ENCODE results near the gene TAF11L7. TPM values are rescaled to one million over a fixed set of nuclear protein-coding genes. Genes with fewer than 3 reads are reported as not detected.

Gene TAF11L7
- total RNA-seq, 4 donors from 2014 or later, result not detected

Other genes with a start within 250 kb of the TAF11L7 start
- not detected for gene TAF11L2, start 87.5 kb downstream of the TAF11L7 start, total RNA-seq
- gene TAF11L3, start 67.4 kb downstream of the TAF11L7 start, total RNA-seq, result not detected
- not detected for gene TAF11L4, start 64.0 kb downstream of the TAF11L7 start, total RNA-seq
- gene TAF11L5, start 60.5 kb downstream of the TAF11L7 start, total RNA-seq, result not detected
- not detected for gene TAF11L6, start 57.1 kb downstream of the TAF11L7 start, total RNA-seq
- not detected for gene TAF11L8, start 5.2 kb upstream of the TAF11L7 start, total RNA-seq
- gene TAF11L9, start 8.6 kb upstream of the TAF11L7 start, total RNA-seq, result not detected
- not detected for gene TAF11L10, start 12.1 kb upstream of the TAF11L7 start, total RNA-seq
- gene TAF11L11, start 18.4 kb upstream of the TAF11L7 start, total RNA-seq, result not detected
- not detected for gene TAF11L12, start 24.6 kb upstream of the TAF11L7 start, total RNA-seq
- not detected for gene TAF11L13, start 46.3 kb upstream of the TAF11L7 start, total RNA-seq
- not detected for gene TAF11L14, start 48.7 kb upstream of the TAF11L7 start, total RNA-seq